ENCODE measurements around the gene IDH3G. TPM values are rescaled to one million over a fixed set of nuclear protein-coding genes. Genes with fewer than 3 reads are reported as not detected.
A peak's percentile ranks its signal among the peaks of the same experiment; 100 is the strongest.

The IDH3G gene
- total and polyA plus RNA-seq, 3 experiments from 2014 or later: 54.2 to 109 (median 61.6) TPM

DNA sequence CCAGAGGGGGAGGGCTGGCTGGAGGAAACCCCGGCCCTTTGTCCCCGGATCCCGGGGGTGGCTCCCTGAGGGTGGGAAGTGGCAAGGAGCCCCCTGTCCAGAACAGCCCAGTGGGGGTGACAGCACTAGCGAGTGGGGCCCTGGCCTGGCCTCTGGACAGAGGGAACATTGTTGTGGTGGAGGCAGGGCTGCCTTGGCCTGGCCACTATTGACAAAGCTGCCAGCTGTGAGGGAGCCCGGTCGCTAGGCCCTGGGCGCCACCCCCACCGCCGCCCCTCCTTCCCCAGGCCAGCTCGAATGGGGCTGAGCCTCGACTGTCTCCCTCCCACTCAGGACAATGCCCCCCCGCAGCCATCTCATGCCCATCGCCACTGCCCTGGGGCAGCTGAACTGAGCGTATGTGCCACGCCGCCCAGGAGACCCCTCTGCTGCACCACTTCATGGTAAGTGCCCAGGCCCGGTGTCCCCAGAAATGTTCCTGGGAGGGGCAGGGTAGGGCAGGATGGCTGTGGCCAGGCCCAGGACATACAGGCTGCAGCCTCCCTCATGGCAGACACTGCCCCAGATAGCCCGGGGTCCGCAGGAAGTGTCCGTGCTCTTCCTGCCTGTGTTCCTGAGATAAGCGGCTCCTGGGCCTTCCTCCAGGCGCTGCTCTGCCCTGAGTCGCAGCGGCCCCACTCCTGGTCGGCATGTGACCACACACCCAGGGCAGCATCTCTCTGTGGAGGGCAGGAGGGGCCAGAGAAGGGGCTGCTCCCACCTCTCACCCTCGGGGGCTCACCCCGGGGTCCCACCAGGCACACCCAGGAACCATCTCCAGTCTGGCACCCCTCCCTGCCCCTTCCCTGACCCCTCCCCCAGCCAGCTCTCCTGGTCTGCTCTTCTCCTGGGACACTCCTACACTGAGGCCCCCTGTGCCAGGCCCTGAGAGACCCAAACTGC lies 28.8 kb downstream of the IDH3G start:
- Histone ChIP-seq H3K36me3 (ENCODE audit: insufficient read depth, low read length) (no peaks in the 10 kb centered on the region), H3K4me3 (ENCODE audit: low read length) (no peak overlapping the region), H3K9me3 (ENCODE audit: low read length) (no peaks in the 10 kb centered on the region), H3K27me3 (ENCODE audit: insufficient read depth, low read length, poor library complexity, severe bottlenecking) (no peaks in the 10 kb centered on the region), H3K27ac (ENCODE audit: low read depth, low read length) (peak overlapping the region; percentile 69), H3K4me1 (ENCODE audit: insufficient read depth, low read length) (no peaks in the 10 kb centered on the region)
- Mint-ChIP-seq H3K9me3 (no peaks in the 10 kb centered on the region), H3K4me3 (no peak overlapping the region), H3K27ac (no peak overlapping the region), H3K4me1 (peaks cover 4 to 14% (median 6%) of the 10 kb centered on the region in 3 donors), H3K36me3 (no peaks in the 10 kb centered on the region), H3K27me3 (no peaks in the 10 kb centered on the region)
- ChIA-PET POLR2A (no interaction called here), CTCF (interaction anchor here (0.9 to 2.5 kb wide), 2 partner anchors 181 to 185 kb away, joined by 3 to 8 read pairs; no protein-coding TSS in a partner anchor)
- DNase-seq: peak in 1 of 5 donors; percentile 38

DNA sequence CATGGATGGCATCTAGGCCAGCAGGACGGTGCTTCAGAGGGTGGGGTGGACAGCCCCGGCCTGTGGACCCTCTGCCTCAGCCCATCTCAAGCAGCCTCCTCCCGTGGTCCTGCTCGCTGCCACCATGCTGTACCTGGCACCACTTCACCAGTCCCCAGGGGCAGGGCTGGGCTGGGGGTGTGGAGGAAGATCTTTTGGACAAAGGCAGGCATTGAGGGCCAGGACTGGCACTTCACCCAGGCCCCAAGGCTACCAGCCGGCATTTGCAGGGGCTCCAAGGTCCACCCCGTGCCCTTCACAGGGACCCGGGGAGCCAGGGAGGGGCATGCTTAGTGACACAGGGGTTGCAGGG lies 29.4 kb downstream of the IDH3G start:
- Mint-ChIP-seq H3K27ac (no peak overlapping the region), H3K9me3 (no peaks in the 10 kb centered on the region), H3K36me3 (no peaks in the 10 kb centered on the region), H3K4me1 (peaks cover 4 to 14% (median 6%) of the 10 kb centered on the region in 3 donors), H3K27me3 (no peaks in the 10 kb centered on the region), H3K4me3 (no peak overlapping the region)
- H3K9me3 ChIP-seq (ENCODE audit: low read length): no peaks in the 10 kb centered on the region
- no peaks in the 10 kb centered on the region for H3K4me1 ChIP-seq (ENCODE audit: insufficient read depth, low read length)
- CTCF ChIA-PET: interaction anchor here (0.7 to 2.5 kb wide), 3 partner anchors 41 to 186 kb away, joined by 3 to 8 read pairs (median 3); no protein-coding TSS in a partner anchor
- peak in 1 of 5 donors; percentile 33 for DNase-seq
- peak overlapping the region; percentile 69 for H3K27ac ChIP-seq (ENCODE audit: low read depth, low read length)
- no peak overlapping the region for H3K4me3 ChIP-seq (ENCODE audit: low read length)
- no peaks in the 10 kb centered on the region for H3K36me3 ChIP-seq (ENCODE audit: insufficient read depth, low read length)
- H3K27me3 ChIP-seq (ENCODE audit: insufficient read depth, low read length, poor library complexity, severe bottlenecking): no peaks in the 10 kb centered on the region
- POLR2A ChIA-PET: no interaction called here

DNA sequence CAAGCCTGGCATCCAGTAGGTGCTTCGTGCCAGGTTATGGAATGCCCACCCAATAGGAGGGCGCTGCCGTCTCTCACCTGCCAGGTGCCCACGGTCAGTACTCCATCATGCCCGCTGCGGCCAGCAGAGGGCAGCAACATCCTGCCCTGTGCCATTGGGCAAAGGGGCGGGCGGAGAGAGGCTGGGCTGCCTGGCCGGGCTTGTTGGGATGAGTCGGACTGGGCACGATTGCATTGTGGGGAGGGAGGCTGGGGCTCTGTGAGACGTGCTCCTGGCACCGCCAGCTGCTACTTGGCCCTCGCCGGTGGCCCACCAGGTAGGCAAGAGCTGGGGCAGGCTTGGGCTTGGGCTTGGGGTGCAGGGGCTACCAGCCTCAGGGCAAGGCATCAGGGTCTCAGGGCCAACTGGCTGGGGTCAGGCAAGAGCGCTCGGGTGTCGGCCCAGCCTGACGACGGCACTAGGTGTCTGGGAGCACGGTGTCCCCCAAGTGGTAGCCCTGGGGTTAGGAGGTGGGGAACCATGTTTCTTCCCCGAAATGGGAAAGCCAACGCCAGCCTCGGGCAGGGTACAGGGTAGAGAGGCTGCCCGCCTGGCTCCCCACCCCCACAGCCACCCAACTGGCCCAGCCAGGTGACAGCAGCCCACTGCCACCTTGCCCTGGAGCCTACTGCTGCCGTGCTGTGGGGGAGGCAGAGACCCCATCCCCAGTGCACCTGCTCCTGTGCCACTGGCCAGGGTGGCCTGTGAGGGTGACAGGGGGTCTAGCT lies 30.0 kb downstream of the IDH3G start, which contains the start of gene PLXNB3:
Gene PLXNB3 (plus strand): TSS at position 261 of the 767 bp plus-strand sequence. CDS start 1,287 bp downstream, outside the sequence.
- H3K27ac ChIP-seq (ENCODE audit: low read depth, low read length): peak within 1 kb of the TSS; percentile 69
- Mint-ChIP-seq H3K27me3 (no peaks in the 10 kb centered on the region), H3K36me3 (no peaks in the 10 kb centered on the region), H3K9me3 (no peaks in the 10 kb centered on the region), H3K27ac (peak within 1 kb of the TSS in 1 of 8 donors; percentile 50), H3K4me3 (peak within 1 kb of the TSS in 1 of 7 donors; percentile 41), H3K4me1 (peaks cover 4 to 14% (median 6%) of the 10 kb centered on the region in 3 donors)
- no peaks in the 10 kb centered on the region for H3K9me3 ChIP-seq (ENCODE audit: low read length)
- H3K4me3 ChIP-seq (ENCODE audit: low read length): no peak within 1 kb of the TSS
- H3K4me1 ChIP-seq (ENCODE audit: insufficient read depth, low read length): no peaks in the 10 kb centered on the region
- no peaks in the 10 kb centered on the region for H3K36me3 ChIP-seq (ENCODE audit: insufficient read depth, low read length)
- DNase-seq: peak; percentile 61 to 80 (median 66)
- ChIA-PET CTCF (interaction anchor here (0.7 to 2.5 kb wide), 7 partner anchors 41 to 276 kb away, joined by 3 to 8 read pairs (median 3); no protein-coding TSS in a partner anchor), POLR2A (no interaction called here)
- H3K27me3 ChIP-seq (ENCODE audit: insufficient read depth, low read length, poor library complexity, severe bottlenecking): no peaks in the 10 kb centered on the region

DNA sequence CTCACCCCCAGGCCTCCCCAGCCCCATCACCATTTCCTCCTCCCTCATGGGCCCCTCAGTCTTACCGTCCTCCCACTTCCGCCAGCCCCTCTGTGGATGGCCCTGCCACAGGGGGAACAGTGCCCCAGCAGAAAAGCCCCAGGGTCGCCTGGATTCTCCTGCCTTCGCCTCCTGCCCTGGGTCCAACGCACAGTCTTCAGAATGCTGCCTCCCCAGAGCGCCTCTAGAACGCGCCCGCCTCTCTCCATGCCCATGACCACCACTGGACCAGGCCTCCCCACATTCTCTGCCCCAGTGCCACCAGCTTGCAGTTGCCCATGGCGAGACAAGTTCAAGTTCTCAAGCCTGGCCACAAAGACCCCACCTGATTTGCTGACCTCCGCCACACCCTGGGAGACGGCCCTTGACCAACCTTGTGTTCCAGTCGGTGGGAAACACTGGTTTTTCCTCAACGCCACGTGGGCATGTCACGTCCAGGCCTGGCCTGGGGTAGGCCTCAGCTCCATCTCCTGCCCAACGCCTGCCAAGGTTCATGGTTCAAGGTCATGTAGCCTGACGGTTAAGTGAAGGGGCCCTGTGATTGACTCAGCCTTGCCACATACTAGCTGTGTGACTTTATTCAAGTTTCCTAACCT lies 30.8 kb downstream of the IDH3G start:
- no peaks in the 10 kb centered on the region for H3K27me3 ChIP-seq (ENCODE audit: insufficient read depth, low read length, poor library complexity, severe bottlenecking)
- Mint-ChIP-seq H3K27ac (peak overlapping the region in 1 of 8 donors; percentile 50), H3K9me3 (no peaks in the 10 kb centered on the region), H3K27me3 (no peaks in the 10 kb centered on the region), H3K4me1 (peaks cover 4 to 14% (median 6%) of the 10 kb centered on the region in 3 donors), H3K36me3 (no peaks in the 10 kb centered on the region), H3K4me3 (no peak overlapping the region)
- CTCF ChIA-PET: interaction anchor here (0.7 to 2.5 kb wide), 7 partner anchors 115 to 276 kb away, joined by 3 to 8 read pairs (median 3); no protein-coding TSS in a partner anchor
- no peaks in the 10 kb centered on the region for H3K36me3 ChIP-seq (ENCODE audit: insufficient read depth, low read length)
- DNase-seq: no peak
- no peak overlapping the region for H3K4me3 ChIP-seq (ENCODE audit: low read length)
- no peak overlapping the region for H3K27ac ChIP-seq (ENCODE audit: low read depth, low read length)
- no peaks in the 10 kb centered on the region for H3K9me3 ChIP-seq (ENCODE audit: low read length)
- no peaks in the 10 kb centered on the region for H3K4me1 ChIP-seq (ENCODE audit: insufficient read depth, low read length)
- POLR2A ChIA-PET: no interaction called here

DNA sequence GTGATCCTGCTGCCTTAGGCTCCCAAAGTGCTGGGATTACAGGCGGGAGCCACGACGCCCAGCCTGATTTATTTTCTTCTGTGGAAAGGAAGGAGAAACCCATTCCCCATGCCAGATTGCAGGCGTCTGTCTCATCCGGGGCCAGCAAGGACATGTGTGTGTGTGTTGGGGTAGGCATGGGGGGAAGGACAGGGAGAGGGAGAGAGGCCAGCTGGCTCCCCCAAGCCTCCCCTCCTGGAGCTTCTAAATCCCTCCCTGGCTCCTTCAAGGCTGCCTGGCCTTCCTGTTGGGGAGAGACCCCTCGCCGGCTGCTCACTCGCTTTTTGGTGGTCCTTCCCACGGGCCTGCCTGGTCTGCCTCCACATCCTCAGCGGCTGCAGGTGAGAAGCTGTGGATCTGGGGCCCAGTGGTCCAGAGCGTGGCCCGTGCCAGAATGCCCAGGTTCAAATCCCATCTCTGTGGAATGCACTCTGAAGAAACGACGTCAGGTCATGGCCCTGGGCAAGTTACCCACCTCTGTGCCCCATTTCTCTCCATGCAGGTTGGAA lies 31.5 kb downstream of the IDH3G start:
- no peak for DNase-seq
- H3K36me3 Mint-ChIP-seq: no peaks in the 10 kb centered on the region
- no peaks in the 10 kb centered on the region for H3K27me3 Mint-ChIP-seq
- no peaks in the 10 kb centered on the region for H3K36me3 ChIP-seq (ENCODE audit: insufficient read depth, low read length)
- H3K9me3 ChIP-seq (ENCODE audit: low read length): no peaks in the 10 kb centered on the region
- H3K4me1 ChIP-seq (ENCODE audit: insufficient read depth, low read length): no peaks in the 10 kb centered on the region
- peaks cover 4 to 9% (median 6%) of the 10 kb centered on the region in 3 donors for H3K4me1 Mint-ChIP-seq
- no peak overlapping the region for H3K4me3 ChIP-seq (ENCODE audit: low read length)
- no peak overlapping the region for H3K4me3 Mint-ChIP-seq
- no peaks in the 10 kb centered on the region for H3K27me3 ChIP-seq (ENCODE audit: insufficient read depth, low read length, poor library complexity, severe bottlenecking)
- CTCF ChIA-PET: interaction anchor here (0.8 to 2.5 kb wide), 3 partner anchors 116 to 188 kb away, joined by 3 to 8 read pairs (median 4); no protein-coding TSS in a partner anchor
- H3K9me3 Mint-ChIP-seq: no peaks in the 10 kb centered on the region
- H3K27ac ChIP-seq (ENCODE audit: low read depth, low read length): no peak overlapping the region
- H3K27ac Mint-ChIP-seq: no peak overlapping the region
- POLR2A ChIA-PET: no interaction called here

DNA sequence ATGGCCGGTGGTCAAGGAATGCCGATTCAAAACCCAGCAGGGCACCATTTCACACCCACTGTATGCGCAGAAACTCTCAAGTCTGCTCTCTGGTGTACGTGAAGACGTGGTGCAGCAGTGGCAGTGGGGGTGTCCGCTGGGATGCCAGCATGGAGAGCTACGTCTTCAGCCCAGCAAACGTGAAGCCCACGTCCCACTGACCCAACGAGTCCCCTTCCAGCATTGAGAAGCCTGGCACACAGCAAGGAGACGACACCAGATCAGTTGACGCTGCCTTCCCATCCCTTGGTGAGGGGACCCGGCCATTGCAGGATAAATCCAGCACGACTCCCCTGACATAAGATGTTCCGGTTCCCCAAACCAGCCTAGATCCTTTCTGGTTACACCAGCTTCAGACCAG lies 32.3 kb downstream of the IDH3G start:
- Mint-ChIP-seq H3K27me3 (peaks cover 0 to 1% of the 10 kb centered on the region in 2 donors), H3K9me3 (no peaks in the 10 kb centered on the region), H3K27ac (no peak overlapping the region), H3K4me3 (no peak overlapping the region), H3K36me3 (no peaks in the 10 kb centered on the region), H3K4me1 (peaks cover 4 to 9% (median 6%) of the 10 kb centered on the region in 3 donors)
- ChIA-PET POLR2A (no interaction called here), CTCF (interaction anchor here (1.4 kb wide), 1 partner anchor 117 kb away, joined by 3 read pairs; no protein-coding TSS in a partner anchor)
- no peak overlapping the region for H3K4me3 ChIP-seq (ENCODE audit: low read length)
- H3K36me3 ChIP-seq (ENCODE audit: insufficient read depth, low read length): no peaks in the 10 kb centered on the region
- no peak for DNase-seq
- H3K27ac ChIP-seq (ENCODE audit: low read depth, low read length): no peak overlapping the region
- no peaks in the 10 kb centered on the region for H3K27me3 ChIP-seq (ENCODE audit: insufficient read depth, low read length, poor library complexity, severe bottlenecking)
- H3K4me1 ChIP-seq (ENCODE audit: insufficient read depth, low read length): no peaks in the 10 kb centered on the region
- no peaks in the 10 kb centered on the region for H3K9me3 ChIP-seq (ENCODE audit: low read length)

DNA sequence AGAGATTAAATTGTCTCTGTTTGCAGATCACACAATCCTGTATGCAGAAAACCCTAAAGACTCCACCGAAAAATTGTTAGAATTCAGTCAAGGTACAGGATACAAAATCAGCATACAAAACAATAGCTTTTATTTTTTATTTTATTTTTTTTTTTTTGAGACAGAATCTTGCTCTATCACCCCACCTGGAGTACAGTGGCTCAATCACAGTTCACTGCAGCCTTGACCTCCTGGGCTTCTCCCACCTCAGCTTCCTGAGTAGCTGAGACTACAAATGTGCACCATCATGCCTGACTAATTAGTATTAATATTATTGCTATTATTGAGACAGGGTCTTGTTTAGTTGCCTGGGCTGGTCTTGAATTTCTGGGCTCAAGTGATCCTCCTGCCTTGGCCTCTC lies 39.0 kb downstream of the IDH3G start:
- no peak overlapping the region for H3K27ac Mint-ChIP-seq
- Histone ChIP-seq H3K27ac (ENCODE audit: low read depth, low read length) (no peak overlapping the region), H3K4me1 (ENCODE audit: insufficient read depth, low read length) (no peaks in the 10 kb centered on the region), H3K4me3 (ENCODE audit: low read length) (no peak overlapping the region), H3K36me3 (ENCODE audit: insufficient read depth, low read length) (no peaks in the 10 kb centered on the region), H3K9me3 (ENCODE audit: low read length) (no peaks in the 10 kb centered on the region), H3K27me3 (ENCODE audit: insufficient read depth, low read length, poor library complexity, severe bottlenecking) (no peaks in the 10 kb centered on the region)
- no peak overlapping the region for H3K4me3 Mint-ChIP-seq
- no peaks in the 10 kb centered on the region for H3K4me1 Mint-ChIP-seq
- peaks cover 0 to 9% of the 10 kb centered on the region in 2 donors for H3K27me3 Mint-ChIP-seq
- ChIA-PET POLR2A (no interaction called here), CTCF (no interaction called here)
- no peak for DNase-seq
- no peaks in the 10 kb centered on the region for H3K36me3 Mint-ChIP-seq
- no peaks in the 10 kb centered on the region for H3K9me3 Mint-ChIP-seq

All from CD8-positive, alpha-beta memory T cell (primary cell).